Measurements from ENCODE around the gene KLHL4.
"Not testable (repeated sequence)": the region's sequence is repeated elsewhere in the genome, so short reads cannot be mapped to it uniquely, and the experiment has no call there.

GRCh38 chrX:87478703-87479102 lies 38.9 kb upstream of the KLHL4 start:
- TF ChIP-seq, protein P1, sequence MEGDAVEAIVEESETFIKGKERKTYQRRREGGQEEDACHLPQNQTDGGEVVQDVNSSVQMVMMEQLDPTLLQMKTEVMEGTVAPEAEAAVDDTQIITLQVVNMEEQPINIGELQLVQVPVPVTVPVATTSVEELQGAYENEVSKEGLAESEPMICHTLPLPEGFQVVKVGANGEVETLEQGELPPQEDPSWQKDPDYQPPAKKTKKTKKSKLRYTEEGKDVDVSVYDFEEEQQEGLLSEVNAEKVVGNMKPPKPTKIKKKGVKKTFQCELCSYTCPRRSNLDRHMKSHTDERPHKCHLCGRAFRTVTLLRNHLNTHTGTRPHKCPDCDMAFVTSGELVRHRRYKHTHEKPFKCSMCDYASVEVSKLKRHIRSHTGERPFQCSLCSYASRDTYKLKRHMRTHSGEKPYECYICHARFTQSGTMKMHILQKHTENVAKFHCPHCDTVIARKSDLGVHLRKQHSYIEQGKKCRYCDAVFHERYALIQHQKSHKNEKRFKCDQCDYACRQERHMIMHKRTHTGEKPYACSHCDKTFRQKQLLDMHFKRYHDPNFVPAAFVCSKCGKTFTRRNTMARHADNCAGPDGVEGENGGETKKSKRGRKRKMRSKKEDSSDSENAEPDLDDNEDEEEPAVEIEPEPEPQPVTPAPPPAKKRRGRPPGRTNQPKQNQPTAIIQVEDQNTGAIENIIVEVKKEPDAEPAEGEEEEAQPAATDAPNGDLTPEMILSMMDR (IDR thresholded peaks at IDR 0.05; ENCODE audit: low read length): not testable (repeated sequence)
- not testable (repeated sequence) for TF ChIP-seq EZH2phosphoT487 (IDR thresholded peaks at IDR 0.05; ENCODE audit: low read length)
